T-cell (primary cell): ENCODE measurements around the gene CILP2. TPM values are rescaled to one million over a fixed set of nuclear protein-coding genes. Genes with fewer than 3 reads are reported as not detected.

Source experiments
- ATAC-seq, 4 experiments: fragments of 200-7000 bp in 3 of 4; fragments of 150-1000 bp in 1 of 4; cut with Tn5 transposase; replicated peaks in 1 of 4; 1 replicate in 3 of 4; 2 replicates in 1 of 4; pipeline ENCODE4 v1.10.0; 2021; ENCODE audit warnings: moderate library complexity in 3 of 4, mild to moderate bottlenecking in 2 of 4, moderate number of reproducible peaks in 1 of 4
- CTCF ChIA-PET, 2 donors: fragments of 300-600 bp; sonication (Branson Sonifier 250); formaldehyde crosslinking; loops; one replicate each; lab custom pipeline; 2022; ENCODE audit warnings: antibody characterized with exemption in 2 of 2; lab: Charles Lee
- POLR2A ChIA-PET, 2 donors: fragments of 300-600 bp; sonication (Branson Sonifier 250); formaldehyde crosslinking; loops; one replicate each; lab custom pipeline; 2022; ENCODE audit warnings: antibody characterized with exemption in 2 of 2; lab: Charles Lee
- DNase-seq, 35 experiments: peaks; one replicate each; pipeline versions ENCODE4 v3.0.0 to v3.0.0-alpha.2; 2013 to 2023
- H3K27ac ChIP-seq: one replicate; pipeline ENCODE4 v1.5.1; 2013; ENCODE audit warnings: low read length
- H3K27me3 ChIP-seq, 2 experiments: replicated peaks in 1 of 2; 1 replicate in 1 of 2; 2 replicates in 1 of 2; pipeline versions ENCODE4 v1.6.1 to v1.7.0; 2013; ENCODE audit warnings: low read length in 1 of 2, mixed read lengths in 1 of 2; ENCODE audit not compliant: control insufficient read depth in 2 of 2, insufficient read depth in 2 of 2; ENCODE audit errors: extremely low read depth in 1 of 2
- H3K36me3 ChIP-seq, 2 donors: 1 replicate in 1 of 2; 2 replicates in 1 of 2; pipeline versions ENCODE4 v1.6.1 to v1.7.0; 2013; ENCODE audit warnings: low read length in 1 of 2; ENCODE audit not compliant: control insufficient read depth in 2 of 2, insufficient read depth in 1 of 2; ENCODE audit errors: extremely low read depth in 1 of 2
- H3K4me1 ChIP-seq, 2 experiments: 1 replicate in 1 of 2; 2 replicates in 1 of 2; pipeline versions ENCODE4 v1.6.1 to v1.7.0; 2013; ENCODE audit warnings: low read length in 2 of 2, mixed read lengths in 1 of 2; ENCODE audit not compliant: insufficient read depth in 2 of 2, control insufficient read depth in 1 of 2; ENCODE audit errors: extremely low read depth in 1 of 2
- H3K4me3 ChIP-seq, 2 donors: 1 replicate in 1 of 2; 2 replicates in 1 of 2; pipeline versions ENCODE4 v1.5.1 to v1.7.0; 2013; ENCODE audit warnings: mild to moderate bottlenecking in 2 of 2, low read length in 1 of 2, moderate library complexity in 1 of 2; ENCODE audit not compliant: control insufficient read depth in 1 of 2; ENCODE audit errors: extremely low read depth in 1 of 2
- H3K9me3 ChIP-seq: 2 replicates; pipeline ENCODE4 v1.7.0; 2013
- H3K27ac Mint-ChIP-seq, 2 donors: one replicate each; pipeline ENCODE4 v1.8.0; 2020 to 2021; ENCODE audit warnings: mild to moderate bottlenecking in 2 of 2, mixed read lengths in 2 of 2
- H3K27me3 Mint-ChIP-seq, 2 donors: one replicate each; pipeline ENCODE4 v1.8.0; 2021 to 2022; ENCODE audit warnings: mixed read lengths in 2 of 2
- H3K36me3 Mint-ChIP-seq: one replicate; pipeline ENCODE4 v1.8.0; 2021; ENCODE audit warnings: mixed read lengths
- H3K4me1 Mint-ChIP-seq, 3 donors: one replicate each; pipeline ENCODE4 v1.8.0; 2020 to 2022; ENCODE audit warnings: mixed read lengths in 3 of 3, mild to moderate bottlenecking in 1 of 3
- H3K4me3 Mint-ChIP-seq, 3 donors: one replicate each; pipeline ENCODE4 v1.8.0; 2020 to 2022; ENCODE audit warnings: mild to moderate bottlenecking in 3 of 3, mixed read lengths in 3 of 3, moderate library complexity in 3 of 3
- H3K9me3 Mint-ChIP-seq, 3 donors: one replicate each; pipeline ENCODE4 v1.8.0; 2020 to 2022; ENCODE audit warnings: mixed read lengths in 3 of 3
- WGBS: methylation state at CpG from one replicate; pipeline ENCODE4 v1.1.5; 2013; ENCODE audit warnings: missing lambda C conversion rate; ENCODE audit not compliant: insufficient coverage; 5-methylcytosine and 5-hydroxymethylcytosine counted together
- total RNA-seq, 35 experiments: library from RNA in 6 of 35; stranded (reverse) in 6 of 35; fragments of 120-200 nt in 1 of 35; gene quantifications; one replicate each; pipeline versions ENCODE4 v1.2.1 to v1.2.4 and lab custom pipeline; 2013 to 2026

CILP2 gene
- total RNA-seq, 5 donors from 2014 or later (not counting 1 experiment from before 2014, with no cell fraction given), result 0.23 to 1.3 (median 0.41) TPM

- Mint-ChIP-seq H3K36me3 (no peaks in the 10 kb centered on the region), H3K9me3 (no peaks in the 10 kb centered on the region), H3K4me3 (peak overlapping the region in 2 of 3 donors; percentile 28 to 90), H3K27me3 (no peaks in the 10 kb centered on the region), H3K27ac (no peak overlapping the region), H3K4me1 (peaks cover 9 to 30% (median 19%) of the 10 kb centered on the region in 3 donors)
- 94% methylated on average over 17 of the region's 17 CpGs for WGBS
- no peaks in the 10 kb centered on the region for H3K36me3 ChIP-seq
- H3K27ac ChIP-seq, result no peak overlapping the region
- H3K4me3 ChIP-seq, result peak overlapping the region in 1 of 2 donors; percentile 6
- ChIA-PET CTCF (no interaction called here), POLR2A (no interaction called here)
- H3K4me1 ChIP-seq, result peaks cover 4 to 44% of the 10 kb centered on the region in 2 experiments
- H3K27me3 ChIP-seq, result no peaks in the 10 kb centered on the region
- no peaks in the 10 kb centered on the region for H3K9me3 ChIP-seq
- ATAC-seq (no peak), DNase-seq (no peak)
Observed at GRCh38 chr19:19513682-19514081, 24.4 kb upstream of the CILP2 start.

- H3K4me3 Mint-ChIP-seq, result peak overlapping the region; percentile 56 to 90 (median 60)
- H3K4me1 Mint-ChIP-seq, result peaks cover 12 to 33% (median 21%) of the 10 kb centered on the region in 3 donors
- POLR2A ChIA-PET, result no interaction called here
- no peaks in the 10 kb centered on the region for H3K9me3 Mint-ChIP-seq
- Histone ChIP-seq H3K4me1 (peaks cover 4 to 48% of the 10 kb centered on the region in 2 experiments), H3K9me3 (no peaks in the 10 kb centered on the region), H3K36me3 (peaks cover 2% of the 10 kb centered on the region in 2 donors), H3K27ac (no peak overlapping the region), H3K27me3 (no peaks in the 10 kb centered on the region), H3K4me3 (peak overlapping the region in 1 of 2 donors; percentile 6)
- ATAC-seq (no peak), DNase-seq (no peak)
- WGBS, result 58% methylated on average over 45 of the region's 46 CpGs
- no peaks in the 10 kb centered on the region for H3K27me3 Mint-ChIP-seq
- CTCF ChIA-PET, result no interaction called here
- peaks cover 2% of the 10 kb centered on the region for H3K36me3 Mint-ChIP-seq
- peak overlapping the region in 1 of 2 donors; percentile 71 for H3K27ac Mint-ChIP-seq
Observed at GRCh38 chr19:19514215-19514657, 23.8 kb upstream of the CILP2 start.

- H3K36me3 ChIP-seq, result peaks cover 3 to 9% of the 10 kb centered on the region in 2 donors
- CTCF ChIA-PET, result no interaction called here
- H3K27me3 ChIP-seq, result no peaks in the 10 kb centered on the region
- H3K27ac Mint-ChIP-seq, result peak within 1 kb of the TSS; percentile 93 to 94
- H3K4me3 ChIP-seq, result peak within 1 kb of the TSS; percentile 75 to 89
- WGBS, result 93% methylated on average over 73 of the region's 74 CpGs
- H3K4me1 Mint-ChIP-seq, result peaks cover 20 to 41% (median 28%) of the 10 kb centered on the region in 3 donors
- H3K9me3 ChIP-seq, result no peaks in the 10 kb centered on the region
- no peak for ATAC-seq
- no peak for DNase-seq
- H3K36me3 Mint-ChIP-seq, result peaks cover 7% of the 10 kb centered on the region
- no peaks in the 10 kb centered on the region for H3K9me3 Mint-ChIP-seq
- peak within 1 kb of the TSS; percentile 90 to 96 (median 94) for H3K4me3 Mint-ChIP-seq
- POLR2A ChIA-PET, result no interaction called here
- H3K27ac ChIP-seq, result peak within 1 kb of the TSS; percentile 76
- H3K4me1 ChIP-seq, result peaks cover 4 to 55% of the 10 kb centered on the region in 2 experiments
- H3K27me3 Mint-ChIP-seq, result no peaks in the 10 kb centered on the region
Observed at GRCh38 chr19:19514881-19515641, 23.0 kb upstream of the CILP2 start, which contains the start of gene TSSK6. TSS of gene TSSK6 (minus strand) at chr19:19515548. CDS start at chr19:19515427, 121 bp downstream.

- H3K4me3 ChIP-seq, result peak within 1 kb of the TSS; percentile 75 to 89
- Mint-ChIP-seq H3K4me3 (peak within 1 kb of the TSS; percentile 90 to 96 (median 94)), H3K36me3 (peaks cover 12% of the 10 kb centered on the region), H3K9me3 (no peaks in the 10 kb centered on the region), H3K27me3 (no peaks in the 10 kb centered on the region), H3K4me1 (peaks cover 26 to 47% (median 35%) of the 10 kb centered on the region in 3 donors), H3K27ac (peak within 1 kb of the TSS; percentile 93 to 94)
- H3K36me3 ChIP-seq, result peaks cover 6 to 15% of the 10 kb centered on the region in 2 donors
- 3% methylated on average over 51 of the region's 61 CpGs for WGBS
- no peaks in the 10 kb centered on the region for H3K9me3 ChIP-seq
- H3K27ac ChIP-seq, result peak within 1 kb of the TSS; percentile 76
- POLR2A ChIA-PET, result interaction anchor here in 1 of 2 donors (0.5 kb wide), 1 partner anchor 342 kb away, joined by 3 read pairs; no protein-coding TSS in a partner anchor
- H3K27me3 ChIP-seq, result no peaks in the 10 kb centered on the region
- ATAC-seq (peak; percentile 88 to 92 (median 90)), DNase-seq (peak; percentile 75 to 98 (median 88))
- H3K4me1 ChIP-seq, result peaks cover 4 to 55% of the 10 kb centered on the region in 2 experiments
- CTCF ChIA-PET, result interaction anchor here in 1 of 2 donors (1.1 to 1.5 kb wide), 2 partner anchors 17 to 25 kb away, joined by 3 to 6 read pairs; no protein-coding TSS in a partner anchor
Observed at GRCh38 chr19:19515642-19516519, 22.2 kb upstream of the CILP2 start, which contains the start of gene NDUFA13. TSS of gene NDUFA13 (plus strand) at chr19:19516225. CDS start at chr19:19516239, 14 bp downstream.

- Histone ChIP-seq H3K27me3 (no peaks in the 10 kb centered on the region), H3K27ac (no peak overlapping the region), H3K36me3 (peaks cover 8 to 15% of the 10 kb centered on the region in 2 donors), H3K9me3 (no peaks in the 10 kb centered on the region), H3K4me3 (no peak overlapping the region), H3K4me1 (peaks cover 4 to 57% of the 10 kb centered on the region in 2 experiments)
- H3K36me3 Mint-ChIP-seq, result peaks cover 15% of the 10 kb centered on the region
- peak overlapping the region; percentile 90 to 96 (median 94) for H3K4me3 Mint-ChIP-seq
- 93% methylated on average over 3 of the region's 10 CpGs for WGBS
- no peaks in the 10 kb centered on the region for H3K27me3 Mint-ChIP-seq
- H3K9me3 Mint-ChIP-seq, result no peaks in the 10 kb centered on the region
- DNase-seq, result no peak
- ChIA-PET POLR2A (interaction anchor here in 1 of 2 donors (0.6 kb wide), 1 partner anchor 349 kb away, joined by 3 read pairs; no protein-coding TSS in a partner anchor), CTCF (interaction anchor here in 1 of 2 donors (1.5 kb wide), 1 partner anchor 15 kb away, joined by 6 read pairs; no protein-coding TSS in a partner anchor)
- peaks cover 29 to 50% (median 37%) of the 10 kb centered on the region in 3 donors for H3K4me1 Mint-ChIP-seq
- no peak for ATAC-seq
- H3K27ac Mint-ChIP-seq, result peak overlapping the region in 1 of 2 donors; percentile 52
Observed at GRCh38 chr19:19517235-19517619, 20.8 kb upstream of the CILP2 start.
